Testis (tissue), 2 donors: ENCODE measurements around the gene PLEKHA7.

Experiments used
- CTCF ChIP-seq, 3 experiments: fragments of 450-650 bp in 2 of 3; fragments of 200-600 bp in 1 of 3; sonication (generic) in 1 of 3; IDR thresholded peaks; one replicate each; pipeline ENCODE4 v1.5.1; 2016 to 2019; ENCODE audit warnings: antibody characterized with exemption in 3 of 3, mild to moderate bottlenecking in 2 of 3, moderate library complexity in 1 of 3
- POLR2A ChIP-seq: fragments of 450-650 bp; IDR thresholded peaks from one replicate; pipeline ENCODE4 v1.6.1; 2017; ENCODE audit warnings: antibody characterized with exemption, mild to moderate bottlenecking, moderate library complexity

- no peak for TF ChIP-seq CTCF (IDR thresholded peaks at IDR 0.05)
- no peak for TF ChIP-seq POLR2A
Measured at GRCh38 chr11:17024924-17025323, 10.7 kb upstream of the PLEKHA7 start.
